22Rv1 (cell line): ENCODE data around the gene SAAL1.

ENCODE experiments used
- H3K27ac ChIP-seq: fragments of 450-650 bp; 2 replicates; pipeline ENCODE4 v1.5.1; 2017
- ZFX ChIP-seq: fragments of 450-650 bp; IDR thresholded peaks from 2 replicates; pipeline ENCODE4 v1.6.1; 2017; ENCODE audit warnings: antibody characterized with exemption, borderline replicate concordance
- TF ChIP-seq, protein P1 (sequence below): fragments of 450-650 bp; IDR thresholded peaks from 2 replicates; pipeline ENCODE4 v1.5.1; 2017; ENCODE audit warnings: mild to moderate bottlenecking

Gene SAAL1, protein sequence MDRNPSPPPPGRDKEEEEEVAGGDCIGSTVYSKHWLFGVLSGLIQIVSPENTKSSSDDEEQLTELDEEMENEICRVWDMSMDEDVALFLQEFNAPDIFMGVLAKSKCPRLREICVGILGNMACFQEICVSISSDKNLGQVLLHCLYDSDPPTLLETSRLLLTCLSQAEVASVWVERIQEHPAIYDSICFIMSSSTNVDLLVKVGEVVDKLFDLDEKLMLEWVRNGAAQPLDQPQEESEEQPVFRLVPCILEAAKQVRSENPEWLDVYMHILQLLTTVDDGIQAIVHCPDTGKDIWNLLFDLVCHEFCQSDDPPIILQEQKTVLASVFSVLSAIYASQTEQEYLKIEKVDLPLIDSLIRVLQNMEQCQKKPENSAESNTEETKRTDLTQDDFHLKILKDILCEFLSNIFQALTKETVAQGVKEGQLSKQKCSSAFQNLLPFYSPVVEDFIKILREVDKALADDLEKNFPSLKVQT

DNA sequence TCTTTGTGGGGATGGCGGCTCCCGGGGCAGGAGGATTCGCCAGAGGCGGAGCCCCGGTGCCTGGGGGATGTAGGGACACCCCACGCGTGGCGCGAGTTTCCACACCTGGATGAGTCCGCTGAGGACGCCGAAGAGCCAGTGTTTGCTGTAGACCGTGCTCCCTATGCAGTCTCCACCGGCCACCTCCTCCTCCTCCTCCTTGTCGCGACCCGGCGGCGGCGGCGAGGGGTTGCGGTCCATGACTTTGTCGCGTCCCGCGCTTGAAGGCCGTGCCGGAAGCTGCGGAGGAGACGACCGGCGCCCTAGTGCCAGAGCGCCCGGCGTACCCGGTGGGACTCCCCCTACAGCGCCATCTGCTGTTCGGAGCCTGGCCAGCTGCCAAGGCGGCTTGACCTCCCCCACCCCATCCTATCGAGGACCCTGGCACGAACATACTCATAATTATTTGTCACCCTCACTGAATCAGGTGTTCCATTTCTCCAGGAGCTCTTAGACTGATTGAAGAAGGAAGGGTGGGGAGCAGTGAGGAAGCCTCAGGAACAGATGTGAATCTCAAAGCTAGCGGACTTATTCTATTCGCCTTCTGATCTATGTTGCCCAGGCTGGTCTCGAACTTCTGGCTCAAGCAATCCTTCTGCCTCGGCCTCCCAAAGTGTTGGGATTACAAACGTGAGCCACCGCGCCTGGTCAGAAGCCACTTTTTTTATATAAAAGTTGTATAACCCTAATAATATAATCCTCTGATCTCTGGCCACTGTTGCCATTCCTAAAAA, at the start of gene SAAL1:
SAAL1 (minus strand) TSS at position 281 of the 773 bp plus-strand sequence; CDS start at position 240, 41 bp downstream.
- peak within 1 kb of the TSS; percentile 46 for H3K27ac ChIP-seq
- TF ChIP-seq, protein P1, sequence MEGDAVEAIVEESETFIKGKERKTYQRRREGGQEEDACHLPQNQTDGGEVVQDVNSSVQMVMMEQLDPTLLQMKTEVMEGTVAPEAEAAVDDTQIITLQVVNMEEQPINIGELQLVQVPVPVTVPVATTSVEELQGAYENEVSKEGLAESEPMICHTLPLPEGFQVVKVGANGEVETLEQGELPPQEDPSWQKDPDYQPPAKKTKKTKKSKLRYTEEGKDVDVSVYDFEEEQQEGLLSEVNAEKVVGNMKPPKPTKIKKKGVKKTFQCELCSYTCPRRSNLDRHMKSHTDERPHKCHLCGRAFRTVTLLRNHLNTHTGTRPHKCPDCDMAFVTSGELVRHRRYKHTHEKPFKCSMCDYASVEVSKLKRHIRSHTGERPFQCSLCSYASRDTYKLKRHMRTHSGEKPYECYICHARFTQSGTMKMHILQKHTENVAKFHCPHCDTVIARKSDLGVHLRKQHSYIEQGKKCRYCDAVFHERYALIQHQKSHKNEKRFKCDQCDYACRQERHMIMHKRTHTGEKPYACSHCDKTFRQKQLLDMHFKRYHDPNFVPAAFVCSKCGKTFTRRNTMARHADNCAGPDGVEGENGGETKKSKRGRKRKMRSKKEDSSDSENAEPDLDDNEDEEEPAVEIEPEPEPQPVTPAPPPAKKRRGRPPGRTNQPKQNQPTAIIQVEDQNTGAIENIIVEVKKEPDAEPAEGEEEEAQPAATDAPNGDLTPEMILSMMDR: peak; percentile 93
- TF ChIP-seq ZFX: no peak

DNA sequence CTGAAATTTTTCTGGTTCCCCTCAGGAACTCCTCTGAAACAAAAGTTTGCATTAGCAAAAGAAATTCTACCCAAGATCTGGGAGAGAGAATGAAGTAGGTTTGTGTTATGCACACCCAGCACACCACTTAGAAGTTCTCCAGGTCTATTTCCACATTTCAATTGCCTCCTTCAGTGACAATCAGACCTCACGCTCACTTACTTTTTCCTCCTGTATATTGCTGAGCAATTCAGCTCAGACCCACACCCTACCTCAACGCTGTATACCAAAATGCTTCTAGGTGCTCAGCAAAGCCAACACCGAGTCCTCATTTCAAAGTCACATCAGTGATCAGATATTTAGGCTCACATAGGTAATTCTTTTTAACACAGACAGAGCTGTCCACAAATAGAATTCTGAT, 45.7 kb upstream of the SAAL1 start:
- no peak overlapping the region for H3K27ac ChIP-seq
- TF ChIP-seq ZFX: no peak
- TF ChIP-seq, protein P1: no peak

DNA sequence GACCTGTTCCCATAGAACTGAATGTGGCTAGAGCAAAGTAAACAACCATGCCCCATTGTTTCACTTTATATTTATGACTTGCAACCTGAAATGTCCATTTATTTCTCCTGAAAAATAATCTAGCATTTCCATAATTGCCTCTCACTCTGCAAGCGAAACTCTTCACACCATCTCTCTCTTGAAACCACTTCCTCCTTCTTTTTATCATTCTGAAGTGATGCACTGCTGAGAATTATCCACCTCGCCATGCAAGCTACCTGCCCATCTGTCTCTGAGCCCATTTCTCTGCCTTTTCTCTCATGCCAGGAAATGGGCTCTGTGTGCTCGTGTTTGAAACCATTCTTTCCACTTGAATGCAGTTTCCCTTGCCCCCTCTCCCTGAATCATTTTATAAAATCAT, 40.0 kb upstream of the SAAL1 start:
- no peak overlapping the region for H3K27ac ChIP-seq
- TF ChIP-seq ZFX: no peak

DNA sequence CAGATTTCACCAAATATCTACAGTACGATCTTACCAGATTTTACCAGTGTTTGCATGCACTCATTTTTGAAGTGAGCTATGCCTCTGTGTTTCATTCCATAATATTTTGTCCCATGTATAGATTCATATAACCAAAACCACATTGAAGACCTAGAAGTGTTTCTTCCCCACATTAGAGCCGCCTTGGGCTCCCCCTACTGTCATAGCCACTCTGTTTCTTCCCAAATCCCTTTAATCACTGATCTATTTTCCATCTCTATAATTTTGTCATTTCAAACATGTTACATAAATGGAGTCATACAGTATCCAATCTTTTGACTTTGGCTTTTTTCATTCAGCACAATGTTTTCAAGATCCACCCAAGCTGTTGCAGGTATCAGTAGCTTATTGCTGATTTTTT, 39.1 kb upstream of the SAAL1 start:
- TF ChIP-seq ZFX: no peak
- TF ChIP-seq, protein P1: peak; percentile 40
- H3K27ac ChIP-seq: no peak overlapping the region

DNA sequence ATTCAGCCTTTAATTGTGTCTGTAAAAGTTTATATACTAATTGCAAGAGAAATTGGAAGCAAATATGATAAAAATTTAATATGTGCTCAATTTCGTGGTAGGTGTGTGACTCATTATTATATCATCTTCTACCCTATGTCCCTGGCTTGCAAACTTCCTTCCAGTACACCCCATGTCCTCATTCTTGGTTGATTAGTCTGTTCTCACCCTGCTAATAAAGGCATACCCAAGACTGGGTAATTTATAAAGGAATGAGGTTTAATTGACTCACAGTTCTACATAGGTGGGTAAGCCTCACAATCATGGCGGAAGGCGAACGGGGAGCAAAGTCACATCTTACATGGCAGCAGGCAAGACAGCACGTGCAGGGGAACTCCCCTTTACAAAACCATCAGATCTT, 38.4 kb upstream of the SAAL1 start:
- no peak overlapping the region for H3K27ac ChIP-seq

DNA sequence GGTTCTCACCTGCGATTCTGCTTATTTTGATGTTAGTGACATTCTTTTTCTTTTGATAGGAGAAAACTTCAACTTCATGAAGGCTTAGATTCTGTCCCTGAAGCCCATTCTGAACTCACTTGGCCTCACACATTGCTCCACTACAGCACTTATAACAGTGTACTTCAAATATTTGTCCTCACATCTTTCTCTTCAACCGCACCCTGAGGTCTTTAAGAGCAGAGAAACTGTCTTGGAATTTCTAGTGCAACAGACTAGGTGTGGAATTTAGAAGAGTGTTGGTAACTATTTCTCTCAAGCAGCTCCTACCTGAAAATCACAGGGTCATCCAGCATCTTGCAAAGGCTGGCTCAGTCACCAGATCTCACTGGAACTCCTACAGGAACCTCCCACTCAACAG, 34.3 kb upstream of the SAAL1 start:
- H3K27ac ChIP-seq: no peak overlapping the region
- no peak for TF ChIP-seq ZFX
- TF ChIP-seq, protein P1: no peak

More for the DNA sequence above, 38.4 kb upstream of the SAAL1 start:
- TF ChIP-seq, protein P1: no peak
- no peak for TF ChIP-seq ZFX

DNA sequence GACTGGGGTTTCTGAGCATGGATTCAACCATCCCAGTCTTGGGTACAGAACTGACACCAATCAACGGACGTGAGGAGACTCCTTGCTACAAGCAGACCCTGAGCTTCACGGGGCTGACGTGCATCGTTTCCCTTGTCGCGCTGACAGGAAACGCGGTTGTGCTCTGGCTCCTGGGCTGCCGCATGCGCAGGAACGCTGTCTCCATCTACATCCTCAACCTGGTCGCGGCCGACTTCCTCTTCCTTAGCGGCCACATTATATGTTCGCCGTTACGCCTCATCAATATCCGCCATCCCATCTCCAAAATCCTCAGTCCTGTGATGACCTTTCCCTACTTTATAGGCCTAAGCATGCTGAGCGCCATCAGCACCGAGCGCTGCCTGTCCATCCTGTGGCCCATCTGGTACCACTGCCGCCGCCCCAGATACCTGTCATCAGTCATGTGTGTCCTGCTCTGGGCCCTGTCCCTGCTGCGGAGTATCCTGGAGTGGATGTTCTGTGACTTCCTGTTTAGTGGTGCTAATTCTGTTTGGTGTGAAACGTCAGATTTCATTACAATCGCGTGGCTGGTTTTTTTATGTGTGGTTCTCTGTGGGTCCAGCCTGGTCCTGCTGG, 31.4 kb upstream of the SAAL1 start:
- H3K27ac ChIP-seq: no peak overlapping the region
- TF ChIP-seq, protein P1: no peak
- TF ChIP-seq ZFX: no peak
